ENCODE data around the gene HOXC11.

The HOXC11 gene

DNA sequence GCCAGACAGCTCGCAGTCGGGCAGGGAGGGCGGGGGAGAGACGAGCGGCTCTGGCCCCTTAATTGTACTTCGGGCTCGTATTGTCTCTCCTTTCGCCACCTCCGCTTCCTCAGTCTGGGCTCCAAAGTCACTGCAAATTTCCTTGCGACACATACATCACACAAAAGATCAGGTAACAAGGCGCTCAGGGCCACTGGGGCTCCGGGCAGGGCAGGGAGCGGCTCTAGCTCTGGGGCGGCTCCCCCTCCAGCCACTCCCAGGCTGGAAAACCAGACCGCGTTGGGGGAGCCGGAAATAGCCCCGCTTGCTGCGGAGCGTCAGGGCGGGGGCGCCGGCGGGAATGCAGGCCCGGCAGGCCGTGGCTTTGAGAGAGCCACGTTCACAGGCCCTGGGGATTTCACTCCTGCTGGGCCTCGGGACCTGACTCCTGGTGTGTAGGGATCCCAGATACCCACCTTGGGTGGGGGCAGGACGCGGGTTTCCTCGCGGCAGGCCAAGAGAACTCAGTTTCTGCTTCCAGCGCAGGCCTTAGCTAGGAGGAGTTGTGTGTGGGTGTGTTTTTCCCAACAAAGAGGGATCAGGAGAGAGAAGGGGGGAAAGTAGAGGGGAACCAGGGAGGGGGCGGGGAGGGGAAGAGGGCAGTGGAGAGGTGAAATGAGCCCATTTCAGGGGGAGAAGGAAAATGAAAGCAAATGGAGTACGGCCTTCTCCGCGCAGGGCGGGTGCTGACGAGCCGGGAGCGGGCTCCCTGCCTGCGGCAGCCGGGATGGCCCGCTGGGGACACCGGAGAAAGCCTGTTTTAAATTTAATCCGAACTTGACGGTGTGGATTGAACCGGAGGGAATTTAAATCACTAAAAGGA lies 22.7 kb downstream of the HOXC11 start:
- in situ Hi-C loops (cut with MboI; ENCODE audit: low sequenced_read_pairs, unreplicated experiment), result no loop called here
- DNase-seq (ENCODE audit: low spot score), result no peak
- TF ChIP-seq, protein P1, sequence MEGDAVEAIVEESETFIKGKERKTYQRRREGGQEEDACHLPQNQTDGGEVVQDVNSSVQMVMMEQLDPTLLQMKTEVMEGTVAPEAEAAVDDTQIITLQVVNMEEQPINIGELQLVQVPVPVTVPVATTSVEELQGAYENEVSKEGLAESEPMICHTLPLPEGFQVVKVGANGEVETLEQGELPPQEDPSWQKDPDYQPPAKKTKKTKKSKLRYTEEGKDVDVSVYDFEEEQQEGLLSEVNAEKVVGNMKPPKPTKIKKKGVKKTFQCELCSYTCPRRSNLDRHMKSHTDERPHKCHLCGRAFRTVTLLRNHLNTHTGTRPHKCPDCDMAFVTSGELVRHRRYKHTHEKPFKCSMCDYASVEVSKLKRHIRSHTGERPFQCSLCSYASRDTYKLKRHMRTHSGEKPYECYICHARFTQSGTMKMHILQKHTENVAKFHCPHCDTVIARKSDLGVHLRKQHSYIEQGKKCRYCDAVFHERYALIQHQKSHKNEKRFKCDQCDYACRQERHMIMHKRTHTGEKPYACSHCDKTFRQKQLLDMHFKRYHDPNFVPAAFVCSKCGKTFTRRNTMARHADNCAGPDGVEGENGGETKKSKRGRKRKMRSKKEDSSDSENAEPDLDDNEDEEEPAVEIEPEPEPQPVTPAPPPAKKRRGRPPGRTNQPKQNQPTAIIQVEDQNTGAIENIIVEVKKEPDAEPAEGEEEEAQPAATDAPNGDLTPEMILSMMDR (IDR thresholded peaks at IDR 0.05; ENCODE audit: borderline replicate concordance, control extremely low read depth, extremely low read depth, insufficient read depth, missing control alignments), result no peak

DNA sequence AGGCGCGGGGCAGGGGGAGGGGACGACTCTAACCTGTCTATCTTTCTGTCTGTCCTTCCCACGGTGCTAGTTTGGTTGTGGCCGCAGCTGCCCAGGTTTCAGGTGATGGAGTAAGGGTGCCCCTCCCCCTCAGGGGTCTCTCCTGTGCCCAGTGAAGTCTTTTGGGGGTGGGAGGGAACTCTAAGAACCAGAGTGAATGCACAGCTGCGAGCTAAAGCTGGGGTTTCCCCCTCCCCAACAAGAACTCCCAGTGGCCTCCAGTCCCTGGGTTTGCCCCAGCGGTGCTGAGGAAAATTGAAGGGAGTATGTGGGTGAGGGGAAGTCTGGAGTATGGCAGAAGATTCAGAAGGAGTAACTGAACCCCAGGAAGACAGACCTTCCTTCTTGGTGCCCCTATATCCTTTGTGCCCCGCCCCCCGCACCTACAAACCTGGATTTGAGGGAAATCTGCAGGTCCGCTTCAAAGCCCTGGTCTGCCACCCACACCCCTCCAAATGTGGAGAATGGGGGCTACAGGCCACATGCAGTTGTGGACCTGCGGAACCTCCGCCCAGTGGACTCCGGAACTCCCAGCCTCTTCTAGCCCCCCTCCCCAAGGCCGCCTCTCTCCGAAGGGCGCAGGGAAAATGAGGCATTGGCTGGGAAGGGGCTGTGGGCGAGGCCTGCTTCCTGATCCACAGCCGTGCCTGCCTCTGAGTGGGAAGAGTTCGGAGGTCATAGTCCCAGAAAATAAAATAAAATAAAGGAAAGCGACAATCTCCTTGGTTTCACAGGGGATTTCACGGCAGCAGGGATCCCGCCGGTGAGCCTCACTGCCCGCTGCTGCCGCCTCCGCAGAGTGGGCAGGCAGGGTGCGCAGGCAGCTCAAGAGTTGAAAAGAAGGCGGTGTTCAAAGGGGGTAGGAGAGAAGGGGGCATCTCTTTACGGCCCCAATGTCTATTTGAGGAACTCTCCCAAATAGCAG lies 23.6 kb downstream of the HOXC11 start:
- DNase-seq (ENCODE audit: low spot score), result no peak
- TF ChIP-seq, protein P1 (IDR thresholded peaks at IDR 0.05; ENCODE audit: borderline replicate concordance, control extremely low read depth, extremely low read depth, insufficient read depth, missing control alignments), result no peak
- in situ Hi-C loops (cut with MboI; ENCODE audit: low sequenced_read_pairs, unreplicated experiment), result no loop called here

DNA sequence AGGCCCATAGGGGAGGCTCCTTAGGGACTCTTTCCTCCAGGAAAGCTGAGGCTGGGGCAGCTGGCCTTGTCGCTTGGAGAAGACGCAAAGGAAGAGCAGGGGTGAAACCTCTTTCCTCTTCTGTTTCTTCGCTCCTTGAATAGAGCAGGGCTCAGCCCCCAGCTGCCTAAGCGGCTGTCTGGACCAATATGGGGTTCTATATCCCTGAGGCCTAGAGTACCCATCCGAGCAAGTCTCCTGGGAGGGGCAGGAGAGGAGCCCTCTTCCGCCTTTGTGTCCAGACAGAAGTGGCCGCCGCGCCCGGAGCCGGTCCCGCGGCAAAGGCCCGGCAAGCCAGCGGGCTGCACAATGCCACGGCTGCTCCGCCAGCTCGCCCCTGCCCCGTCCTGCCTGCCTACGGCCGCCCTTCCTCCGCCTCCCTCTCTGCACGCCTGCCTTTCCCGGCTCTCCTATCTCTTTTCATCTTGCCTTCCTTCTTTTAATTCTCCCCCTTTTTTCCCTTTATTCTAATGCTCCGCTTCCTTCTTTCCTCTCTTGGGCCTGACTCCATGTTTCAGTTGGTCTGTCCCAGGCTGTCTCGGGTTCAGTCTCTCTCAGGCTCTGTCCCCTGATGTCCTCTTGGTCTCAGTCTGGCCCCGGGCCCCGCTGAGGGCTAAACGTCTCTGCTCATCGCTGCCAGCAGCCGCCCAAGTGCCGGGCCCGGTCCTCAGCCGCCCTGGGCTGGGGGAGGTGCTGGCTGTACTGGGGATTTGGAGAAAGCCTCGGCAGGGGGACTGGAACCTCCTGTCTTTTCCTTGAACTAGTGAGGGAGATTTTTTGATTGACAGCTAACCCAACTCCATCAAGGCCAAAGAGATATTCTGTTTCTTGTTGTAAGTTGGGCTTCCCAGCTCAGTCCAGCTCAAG lies 24.5 kb downstream of the HOXC11 start:
- TF ChIP-seq, protein P1 (IDR thresholded peaks at IDR 0.05; ENCODE audit: borderline replicate concordance, control extremely low read depth, extremely low read depth, insufficient read depth, missing control alignments), result no peak
- in situ Hi-C loops (cut with MboI; ENCODE audit: low sequenced_read_pairs, unreplicated experiment), result no loop called here

DNA sequence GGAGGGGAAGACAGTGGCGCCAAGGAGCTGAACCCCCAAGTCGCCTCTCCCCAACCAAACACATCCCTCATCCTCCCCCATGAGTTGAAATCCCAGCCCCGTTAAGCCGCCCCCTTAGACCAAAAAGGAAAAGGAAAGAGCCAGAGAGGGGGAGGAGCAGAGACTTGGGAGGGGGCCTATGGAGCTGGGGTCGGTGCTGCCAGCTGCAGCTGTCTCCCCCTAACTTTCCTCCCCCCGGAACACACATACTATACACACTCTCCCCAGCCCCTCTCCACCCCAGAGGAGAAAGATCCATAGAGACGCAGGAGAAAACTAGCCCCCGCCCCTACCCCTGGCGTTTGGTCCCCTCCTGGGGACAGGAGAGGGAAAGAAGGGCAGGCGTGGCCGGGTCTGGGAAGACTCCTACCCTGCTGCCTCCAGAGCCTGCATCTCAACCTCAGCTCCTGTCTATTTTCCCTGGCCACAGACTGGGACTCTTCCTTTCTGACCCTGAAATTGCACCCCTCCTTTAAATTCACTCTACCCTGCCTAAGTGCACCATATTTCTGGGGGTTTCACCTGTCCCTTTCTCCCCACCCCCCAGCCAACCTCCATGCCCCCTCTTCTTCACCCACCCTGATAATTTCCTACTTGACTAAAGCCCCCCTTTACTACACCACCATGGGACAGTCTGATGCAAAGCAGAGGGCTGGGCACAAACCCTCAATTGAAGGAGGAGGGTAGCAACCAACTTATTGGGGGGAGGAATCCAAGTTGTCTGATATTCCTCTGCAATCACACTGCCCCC lies 25.4 kb downstream of the HOXC11 start:
- DNase-seq (ENCODE audit: low spot score), result no peak
- TF ChIP-seq, protein P1 (IDR thresholded peaks at IDR 0.05; ENCODE audit: borderline replicate concordance, control extremely low read depth, extremely low read depth, insufficient read depth, missing control alignments), result no peak
- in situ Hi-C loops (cut with MboI; ENCODE audit: low sequenced_read_pairs, unreplicated experiment), result no loop called here

More for the DNA sequence above, 24.5 kb downstream of the HOXC11 start:
- DNase-seq (ENCODE audit: low spot score), result no peak

DNA sequence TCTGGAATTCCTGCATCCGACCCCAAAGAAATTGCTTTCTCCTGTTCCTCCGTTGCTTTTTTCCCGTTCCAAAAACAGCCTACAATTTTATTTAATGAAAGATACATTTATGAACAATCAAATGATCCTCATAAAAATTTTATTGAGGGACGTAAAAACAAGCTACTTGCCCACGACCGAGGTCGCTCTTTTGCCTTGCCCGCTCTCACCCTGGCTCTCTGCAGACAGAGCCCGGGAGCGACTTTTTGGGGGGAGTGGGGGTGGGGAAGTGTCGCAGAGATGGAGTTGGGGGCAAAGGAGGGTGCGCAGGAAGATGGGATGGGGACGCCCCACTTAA lies 25.9 kb downstream of the HOXC11 start:
- in situ Hi-C loops (cut with MboI; ENCODE audit: low sequenced_read_pairs, unreplicated experiment), result no loop called here
- no peak for DNase-seq (ENCODE audit: low spot score)
- TF ChIP-seq, protein P1 (IDR thresholded peaks at IDR 0.05; ENCODE audit: borderline replicate concordance, control extremely low read depth, extremely low read depth, insufficient read depth, missing control alignments), result no peak

Measured in GM13976 (cell line).